Neural crest cell (in vitro differentiated cells): ENCODE results near the gene FBXL2. TPM values are rescaled to one million over a fixed set of nuclear protein-coding genes. Genes with fewer than 3 reads are reported as not detected.

Experiments
- DNase-seq: peaks from one replicate; pipeline ENCODE4 v3.0.0; 2021; ENCODE audit warnings: low read depth, mixed read lengths, low spot score
- H3K27ac Mint-ChIP-seq: one replicate; pipeline ENCODE4 v1.8.0; 2021; ENCODE audit warnings: mild to moderate bottlenecking, mixed read lengths; ENCODE audit not compliant: unreplicated experiment
- H3K27me3 Mint-ChIP-seq: 2 replicates; pipeline ENCODE4 v1.8.0; 2021; ENCODE audit warnings: low read depth, mild to moderate bottlenecking, mixed read lengths
- H3K36me3 Mint-ChIP-seq: 2 replicates; pipeline ENCODE4 v1.8.0; 2021; ENCODE audit warnings: low read depth, mild to moderate bottlenecking, mixed read lengths
- H3K4me1 Mint-ChIP-seq: 2 replicates; pipeline ENCODE4 v1.8.0; 2021; ENCODE audit warnings: mixed read lengths
- H3K4me3 Mint-ChIP-seq: one replicate; pipeline ENCODE4 v1.8.0; 2021; ENCODE audit warnings: mild to moderate bottlenecking, mixed read lengths
- H3K9me3 Mint-ChIP-seq: 2 replicates; pipeline ENCODE4 v1.8.0; 2021; ENCODE audit warnings: mixed read lengths
- total RNA-seq: library from RNA; stranded (reverse); gene quantifications from 2 replicates; pipeline ENCODE4 v1.2.1, GENCODE V29; 2021
- TF ChIP-seq, protein P1 (sequence below): fragments of 200-600 bp; sonication (generic); conservative IDR thresholded peaks from 2 replicates; pipeline ENCODE4 v1.5.0; 2021; ENCODE audit warnings: antibody characterized with exemption, mild to moderate bottlenecking

The FBXL2 gene
- total RNA-seq, 1 donor from 2014 or later, result 11.4 TPM

DNA sequence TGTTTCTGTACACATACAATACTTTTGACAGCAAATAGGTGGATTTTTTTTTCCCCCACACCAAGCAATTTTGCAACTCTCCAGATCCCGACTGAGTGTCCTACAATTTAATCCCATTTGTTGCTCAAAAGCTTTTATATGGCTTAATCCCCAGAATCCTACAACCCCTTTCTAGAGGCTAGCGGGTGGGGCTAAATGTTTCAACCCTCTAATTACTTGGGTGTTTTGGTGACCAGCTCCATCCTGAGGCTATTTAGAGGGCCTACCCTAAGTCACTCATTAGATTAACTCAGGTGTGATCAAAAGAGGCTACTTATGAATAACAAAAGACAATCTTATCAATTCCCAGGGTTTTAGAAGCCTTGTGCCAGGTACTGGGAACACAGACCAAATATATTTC lies 21.0 kb upstream of the FBXL2 start:
- no peak overlapping the region for H3K4me3 Mint-ChIP-seq
- H3K27me3 Mint-ChIP-seq, result no peaks in the 10 kb centered on the region
- H3K36me3 Mint-ChIP-seq, result no peaks in the 10 kb centered on the region
- H3K9me3 Mint-ChIP-seq, result peaks cover 3% of the 10 kb centered on the region
- H3K27ac Mint-ChIP-seq, result no peak overlapping the region
- no peak for DNase-seq
- TF ChIP-seq, protein P1, sequence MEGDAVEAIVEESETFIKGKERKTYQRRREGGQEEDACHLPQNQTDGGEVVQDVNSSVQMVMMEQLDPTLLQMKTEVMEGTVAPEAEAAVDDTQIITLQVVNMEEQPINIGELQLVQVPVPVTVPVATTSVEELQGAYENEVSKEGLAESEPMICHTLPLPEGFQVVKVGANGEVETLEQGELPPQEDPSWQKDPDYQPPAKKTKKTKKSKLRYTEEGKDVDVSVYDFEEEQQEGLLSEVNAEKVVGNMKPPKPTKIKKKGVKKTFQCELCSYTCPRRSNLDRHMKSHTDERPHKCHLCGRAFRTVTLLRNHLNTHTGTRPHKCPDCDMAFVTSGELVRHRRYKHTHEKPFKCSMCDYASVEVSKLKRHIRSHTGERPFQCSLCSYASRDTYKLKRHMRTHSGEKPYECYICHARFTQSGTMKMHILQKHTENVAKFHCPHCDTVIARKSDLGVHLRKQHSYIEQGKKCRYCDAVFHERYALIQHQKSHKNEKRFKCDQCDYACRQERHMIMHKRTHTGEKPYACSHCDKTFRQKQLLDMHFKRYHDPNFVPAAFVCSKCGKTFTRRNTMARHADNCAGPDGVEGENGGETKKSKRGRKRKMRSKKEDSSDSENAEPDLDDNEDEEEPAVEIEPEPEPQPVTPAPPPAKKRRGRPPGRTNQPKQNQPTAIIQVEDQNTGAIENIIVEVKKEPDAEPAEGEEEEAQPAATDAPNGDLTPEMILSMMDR, result no peak
- peaks cover 3% of the 10 kb centered on the region for H3K4me1 Mint-ChIP-seq

DNA sequence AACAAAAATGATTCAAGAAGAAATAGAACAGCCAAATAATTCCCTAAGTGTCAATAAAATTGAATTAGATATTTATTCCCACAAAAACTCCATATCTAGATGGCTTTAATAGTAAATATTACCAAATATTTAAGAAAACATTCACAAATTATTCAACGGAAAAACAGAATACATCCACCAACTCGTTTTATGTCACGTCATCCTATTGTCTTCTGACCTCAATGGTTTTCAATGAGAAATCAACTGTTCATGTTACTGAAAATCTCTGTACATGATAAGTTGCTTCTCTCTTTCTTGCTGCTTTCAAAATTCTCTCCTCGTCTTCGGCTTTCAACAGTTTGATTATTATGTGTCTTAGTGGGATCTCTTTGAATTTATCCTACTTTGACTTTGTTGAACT lies 17.1 kb upstream of the FBXL2 start:
- Mint-ChIP-seq H3K27me3 (peaks cover 3% of the 10 kb centered on the region), H3K4me3 (no peak overlapping the region), H3K36me3 (no peaks in the 10 kb centered on the region), H3K27ac (no peak overlapping the region), H3K9me3 (peaks cover 10% of the 10 kb centered on the region), H3K4me1 (no peaks in the 10 kb centered on the region)
- TF ChIP-seq, protein P1, result no peak
- no peak for DNase-seq

DNA sequence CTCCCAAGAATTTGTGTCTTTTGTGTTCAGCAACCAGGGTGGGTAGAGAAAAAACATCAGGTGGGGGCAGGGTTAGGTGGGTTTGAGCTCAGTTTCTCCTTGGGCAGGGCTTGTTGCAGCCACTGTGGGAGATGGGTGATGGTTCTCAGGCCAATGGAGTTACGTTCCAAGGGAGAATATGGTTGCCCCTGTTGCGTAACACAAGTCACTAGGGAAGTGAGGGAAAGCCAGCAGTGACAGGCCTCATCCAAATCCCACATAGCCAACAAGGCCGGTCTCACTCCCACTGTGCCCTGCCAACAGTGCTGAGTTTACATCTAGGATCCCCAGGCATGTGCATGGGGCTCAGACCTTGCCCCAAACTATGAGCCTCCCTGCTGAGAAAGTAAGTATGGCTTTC lies 7.9 kb upstream of the FBXL2 start:
- Mint-ChIP-seq H3K4me3 (no peak overlapping the region), H3K4me1 (no peaks in the 10 kb centered on the region), H3K27ac (no peak overlapping the region), H3K9me3 (peaks cover 13% of the 10 kb centered on the region), H3K27me3 (no peaks in the 10 kb centered on the region), H3K36me3 (peaks cover 3% of the 10 kb centered on the region)
- DNase-seq, result no peak
- TF ChIP-seq, protein P1, result no peak

DNA sequence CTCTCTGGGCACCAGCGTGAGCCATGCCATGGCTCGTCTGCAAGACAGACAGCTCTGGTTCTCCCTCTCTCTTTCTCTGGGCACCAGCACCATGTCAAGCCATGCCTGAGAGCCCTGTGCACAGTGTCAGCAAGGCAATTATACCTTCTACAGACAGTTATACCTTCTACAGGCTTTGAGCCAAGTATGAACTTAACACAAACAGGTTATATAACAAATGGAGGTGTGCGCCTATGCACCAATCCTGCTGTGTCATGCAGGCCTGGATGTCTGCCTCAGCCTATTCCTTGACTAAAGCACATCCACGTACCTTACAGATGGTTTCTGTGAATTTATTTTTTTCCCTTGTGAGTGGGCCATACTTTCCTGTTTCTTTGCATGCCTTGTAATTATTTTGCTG lies 5.9 kb upstream of the FBXL2 start:
- no peak overlapping the region for H3K27ac Mint-ChIP-seq
- no peak overlapping the region for H3K4me3 Mint-ChIP-seq
- TF ChIP-seq, protein P1, result no peak
- H3K36me3 Mint-ChIP-seq, result peaks cover under 1% of the 10 kb centered on the region
- H3K9me3 Mint-ChIP-seq, result peaks cover 11% of the 10 kb centered on the region
- no peak for DNase-seq
- H3K4me1 Mint-ChIP-seq, result no peaks in the 10 kb centered on the region
- no peaks in the 10 kb centered on the region for H3K27me3 Mint-ChIP-seq

DNA sequence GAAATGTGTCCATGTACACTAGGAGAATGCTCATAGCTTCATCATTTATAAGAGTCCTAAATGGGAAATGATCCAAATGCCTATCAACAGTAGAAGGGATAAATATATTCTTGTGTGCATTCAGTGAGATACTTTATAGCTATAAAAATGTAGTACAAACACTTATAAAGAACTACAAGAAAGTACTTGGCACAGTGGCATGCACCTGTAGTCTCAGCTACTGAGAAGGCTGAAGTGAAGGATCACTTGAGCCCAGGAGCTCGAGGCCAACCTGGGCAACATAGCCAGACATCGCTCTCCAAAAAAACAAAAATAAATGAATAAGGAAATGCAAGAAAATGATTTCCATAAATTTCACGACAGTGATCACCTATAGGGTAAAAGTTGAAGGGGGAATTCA lies 3.6 kb upstream of the FBXL2 start:
- no peak overlapping the region for H3K4me3 Mint-ChIP-seq
- H3K27ac Mint-ChIP-seq, result no peak overlapping the region
- no peak for DNase-seq
- peaks cover 13% of the 10 kb centered on the region for H3K4me1 Mint-ChIP-seq
- TF ChIP-seq, protein P1, result no peak
- H3K27me3 Mint-ChIP-seq, result peaks cover 3% of the 10 kb centered on the region
- no peaks in the 10 kb centered on the region for H3K36me3 Mint-ChIP-seq
- H3K9me3 Mint-ChIP-seq, result peaks cover 10% of the 10 kb centered on the region

DNA sequence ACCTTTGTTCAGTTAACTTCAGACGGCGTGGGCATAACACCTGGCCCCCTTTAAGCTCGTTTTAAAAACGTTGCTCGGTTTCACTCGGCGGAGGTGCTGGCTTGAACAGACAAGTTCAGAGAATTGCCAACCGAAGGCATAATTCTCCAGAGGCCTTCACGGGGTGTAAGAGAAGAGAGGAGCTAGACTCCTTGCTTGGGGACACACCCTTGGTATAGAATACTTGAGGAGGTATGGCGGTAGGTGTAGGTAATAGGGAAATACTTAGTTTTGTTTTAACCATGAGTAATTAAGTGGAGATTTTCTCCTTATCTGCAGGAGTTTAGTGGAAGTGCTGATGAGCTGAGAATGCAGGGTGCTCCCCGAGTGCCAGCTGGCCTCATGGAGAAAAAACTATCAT lies 921 bp downstream of the FBXL2 start:
- Mint-ChIP-seq H3K4me3 (peak overlapping the region; percentile 76), H3K4me1 (peaks cover 17% of the 10 kb centered on the region), H3K27me3 (peaks cover 3% of the 10 kb centered on the region), H3K27ac (no peak overlapping the region), H3K9me3 (peaks cover 5% of the 10 kb centered on the region), H3K36me3 (peaks cover 5% of the 10 kb centered on the region)
- no peak for DNase-seq
- TF ChIP-seq, protein P1, result no peak
